ENCODE measurements around the gene KHDRBS1.

GRCh38 chr1:32044234-32044633 lies 30.6 kb downstream of the KHDRBS1 start:
- TF ChIP-seq EZH2phosphoT487 (IDR thresholded peaks at IDR 0.05; ENCODE audit: borderline replicate concordance) (no peak), CTCF (conservative IDR thresholded peaks at IDR 0.05; ENCODE audit: low read length) (no peak)

All from Loucy (cell line).